ENCODE data around the gene TCERG1L.

TCERG1L gene

DNA sequence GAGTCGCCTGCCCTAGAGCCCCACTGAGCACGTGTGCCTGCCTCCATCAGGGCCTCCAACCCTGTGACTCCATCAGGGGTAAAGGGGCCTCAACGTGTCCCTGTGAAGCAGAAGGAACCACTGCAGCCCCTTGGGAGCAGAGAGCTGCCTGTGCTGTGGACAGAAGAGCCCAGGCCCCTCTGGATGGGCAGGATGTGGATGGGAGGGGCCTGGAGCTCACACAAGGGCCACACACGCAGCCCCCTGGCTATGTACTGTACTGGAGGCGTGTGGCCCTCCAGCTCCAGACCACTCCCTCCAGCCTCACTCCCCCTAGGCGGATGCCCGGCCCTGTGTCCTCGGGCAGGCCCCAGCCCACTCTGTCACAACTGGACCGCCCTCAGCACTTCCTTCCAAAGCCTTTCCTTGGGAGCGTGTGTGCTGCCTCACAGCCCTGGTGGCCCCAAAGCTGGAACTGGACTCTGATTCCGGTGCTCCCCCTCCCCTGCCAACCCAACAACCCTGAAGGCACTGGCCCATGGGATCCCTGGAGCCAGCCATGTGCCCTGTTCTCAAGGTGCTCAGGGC is 238.0 kb downstream of the TCERG1L start:
- no peak overlapping the region for H3K9ac ChIP-seq (ENCODE audit: low read length)
- H3K36me3 ChIP-seq (ENCODE audit: control insufficient read depth, insufficient read depth, low read length) = no peaks in the 10 kb centered on the region
- H3K27me3 ChIP-seq (ENCODE audit: control insufficient read depth, insufficient read depth, low read length) = no peaks in the 10 kb centered on the region
- H3K4me3 ChIP-seq (ENCODE audit: low read length) = no peak overlapping the region
- H3K27ac ChIP-seq (ENCODE audit: low read depth, low read length) = no peak overlapping the region
- H3K4me1 ChIP-seq (ENCODE audit: control insufficient read depth, insufficient read depth, low read length) = no peaks in the 10 kb centered on the region

GRCh38 chr10:131072651-131073468 is 238.7 kb downstream of the TCERG1L start:
- H3K4me1 ChIP-seq (ENCODE audit: control insufficient read depth, insufficient read depth, low read length) = no peaks in the 10 kb centered on the region
- no peak overlapping the region for H3K4me3 ChIP-seq (ENCODE audit: low read length)
- no peak overlapping the region for H3K27ac ChIP-seq (ENCODE audit: low read depth, low read length)
- H3K27me3 ChIP-seq (ENCODE audit: control insufficient read depth, insufficient read depth, low read length) = no peaks in the 10 kb centered on the region
- H3K36me3 ChIP-seq (ENCODE audit: control insufficient read depth, insufficient read depth, low read length) = no peaks in the 10 kb centered on the region
- no peak overlapping the region for H3K9ac ChIP-seq (ENCODE audit: low read length)

DNA sequence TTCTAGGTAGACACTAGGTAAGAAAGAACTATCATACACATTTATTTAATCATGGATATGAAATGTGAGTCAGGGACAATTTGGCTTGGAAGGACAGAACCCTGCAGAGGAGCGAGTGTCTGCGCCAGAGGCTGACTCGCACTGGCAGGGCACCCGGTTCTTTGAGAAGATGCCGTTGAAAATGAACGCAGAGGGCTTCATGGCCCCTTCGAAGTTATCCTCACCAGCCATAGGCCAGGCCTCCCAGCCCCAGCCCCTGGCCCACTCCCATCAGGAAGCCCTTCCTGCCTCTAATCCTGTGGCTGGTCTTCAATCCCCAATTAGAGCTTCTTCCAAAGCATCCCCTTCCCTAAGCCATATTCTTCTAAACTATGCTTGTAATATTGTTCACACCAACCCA is 239.8 kb downstream of the TCERG1L start:
- Histone ChIP-seq H3K36me3 (ENCODE audit: control insufficient read depth, insufficient read depth, low read length) (no peaks in the 10 kb centered on the region), H3K4me3 (ENCODE audit: low read length) (no peak overlapping the region), H3K27ac (ENCODE audit: low read depth, low read length) (no peak overlapping the region), H3K27me3 (ENCODE audit: control insufficient read depth, insufficient read depth, low read length) (no peaks in the 10 kb centered on the region), H3K9ac (ENCODE audit: low read length) (no peak overlapping the region), H3K4me1 (ENCODE audit: control insufficient read depth, insufficient read depth, low read length) (no peaks in the 10 kb centered on the region)

DNA sequence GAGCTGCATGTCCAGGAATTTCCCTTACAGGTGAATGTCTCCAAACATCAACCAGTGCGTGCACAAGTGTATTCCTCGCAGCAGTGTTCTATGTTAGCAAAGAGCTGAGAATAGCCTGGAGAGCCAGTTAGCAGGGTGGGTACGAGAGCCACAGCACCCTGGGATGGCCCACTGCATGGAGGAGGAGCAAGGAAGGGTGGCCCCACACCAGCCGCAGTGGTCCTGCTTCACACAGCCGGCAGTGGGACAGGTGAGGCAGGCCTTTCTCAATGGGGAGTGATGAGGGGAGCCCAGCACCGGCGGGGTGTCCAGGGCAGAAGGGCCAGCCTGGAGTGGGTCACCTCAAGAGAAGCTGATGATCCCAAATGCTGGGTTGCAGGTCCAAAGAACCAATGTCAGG is 240.7 kb downstream of the TCERG1L start:
- Histone ChIP-seq H3K27ac (ENCODE audit: low read depth, low read length) (no peak overlapping the region), H3K27me3 (ENCODE audit: control insufficient read depth, insufficient read depth, low read length) (no peaks in the 10 kb centered on the region), H3K4me3 (ENCODE audit: low read length) (no peak overlapping the region), H3K4me1 (ENCODE audit: control insufficient read depth, insufficient read depth, low read length) (no peaks in the 10 kb centered on the region), H3K36me3 (ENCODE audit: control insufficient read depth, insufficient read depth, low read length) (no peaks in the 10 kb centered on the region), H3K9ac (ENCODE audit: low read length) (no peak overlapping the region)

- no peaks in the 10 kb centered on the region for H3K36me3 ChIP-seq (ENCODE audit: control insufficient read depth, insufficient read depth, low read length)
- no peaks in the 10 kb centered on the region for H3K27me3 ChIP-seq (ENCODE audit: control insufficient read depth, insufficient read depth, low read length)
- no peak overlapping the region for H3K9ac ChIP-seq (ENCODE audit: low read length)
- H3K4me3 ChIP-seq (ENCODE audit: low read length) = no peak overlapping the region
- H3K27ac ChIP-seq (ENCODE audit: low read depth, low read length) = no peak overlapping the region
- H3K4me1 ChIP-seq (ENCODE audit: control insufficient read depth, insufficient read depth, low read length) = no peaks in the 10 kb centered on the region
Observed at GRCh38 chr10:131068760-131069159, 242.8 kb downstream of the TCERG1L start.

DNA sequence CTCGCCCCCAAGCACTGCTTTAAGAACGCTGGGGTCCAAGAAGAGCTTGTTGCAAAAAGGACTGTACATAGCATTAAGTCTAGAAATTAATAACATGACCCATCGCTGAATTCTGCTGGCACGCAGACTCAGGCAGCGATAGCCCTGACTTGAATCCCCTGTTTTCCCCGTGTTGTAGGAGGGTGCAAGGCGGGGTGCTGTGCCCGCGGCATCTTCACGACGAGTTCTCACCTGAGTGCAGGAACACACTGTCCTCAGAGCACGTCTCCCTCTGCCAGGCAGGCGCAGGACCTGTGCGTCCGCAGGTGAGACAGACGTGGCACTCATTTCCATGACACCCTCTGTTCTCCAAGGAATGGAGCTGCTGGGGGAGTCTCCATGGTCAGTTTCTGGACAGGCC is 243.2 kb downstream of the TCERG1L start:
- H3K27ac ChIP-seq (ENCODE audit: low read depth, low read length) = no peak overlapping the region
- no peak overlapping the region for H3K4me3 ChIP-seq (ENCODE audit: low read length)
- H3K36me3 ChIP-seq (ENCODE audit: control insufficient read depth, insufficient read depth, low read length) = no peaks in the 10 kb centered on the region
- no peak overlapping the region for H3K9ac ChIP-seq (ENCODE audit: low read length)
- H3K27me3 ChIP-seq (ENCODE audit: control insufficient read depth, insufficient read depth, low read length) = no peaks in the 10 kb centered on the region
- no peaks in the 10 kb centered on the region for H3K4me1 ChIP-seq (ENCODE audit: control insufficient read depth, insufficient read depth, low read length)

DNA sequence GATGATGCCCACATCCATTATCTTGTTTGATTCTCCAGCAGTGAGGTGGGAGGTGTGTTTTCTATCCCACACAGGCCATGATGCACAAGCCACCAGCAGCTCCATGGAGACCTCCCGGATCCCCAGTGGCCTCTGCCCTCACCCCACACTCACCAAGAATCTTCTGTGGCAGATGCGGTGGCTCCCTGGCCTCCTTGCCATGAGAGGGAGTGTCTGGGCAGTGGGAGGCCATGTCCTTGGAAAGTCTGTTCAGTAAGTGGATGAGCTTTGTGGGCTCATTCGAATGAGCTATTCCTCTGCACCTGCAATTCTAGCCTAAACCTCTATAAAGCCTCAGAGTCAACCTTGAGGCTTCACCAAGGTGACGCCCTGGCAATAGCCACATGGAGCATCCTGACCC is 243.8 kb downstream of the TCERG1L start:
- H3K27ac ChIP-seq (ENCODE audit: low read depth, low read length) = no peak overlapping the region
- H3K27me3 ChIP-seq (ENCODE audit: control insufficient read depth, insufficient read depth, low read length) = no peaks in the 10 kb centered on the region
- H3K36me3 ChIP-seq (ENCODE audit: control insufficient read depth, insufficient read depth, low read length) = no peaks in the 10 kb centered on the region
- H3K4me1 ChIP-seq (ENCODE audit: control insufficient read depth, insufficient read depth, low read length) = no peaks in the 10 kb centered on the region
- no peak overlapping the region for H3K4me3 ChIP-seq (ENCODE audit: low read length)
- H3K9ac ChIP-seq (ENCODE audit: low read length) = no peak overlapping the region

DNA sequence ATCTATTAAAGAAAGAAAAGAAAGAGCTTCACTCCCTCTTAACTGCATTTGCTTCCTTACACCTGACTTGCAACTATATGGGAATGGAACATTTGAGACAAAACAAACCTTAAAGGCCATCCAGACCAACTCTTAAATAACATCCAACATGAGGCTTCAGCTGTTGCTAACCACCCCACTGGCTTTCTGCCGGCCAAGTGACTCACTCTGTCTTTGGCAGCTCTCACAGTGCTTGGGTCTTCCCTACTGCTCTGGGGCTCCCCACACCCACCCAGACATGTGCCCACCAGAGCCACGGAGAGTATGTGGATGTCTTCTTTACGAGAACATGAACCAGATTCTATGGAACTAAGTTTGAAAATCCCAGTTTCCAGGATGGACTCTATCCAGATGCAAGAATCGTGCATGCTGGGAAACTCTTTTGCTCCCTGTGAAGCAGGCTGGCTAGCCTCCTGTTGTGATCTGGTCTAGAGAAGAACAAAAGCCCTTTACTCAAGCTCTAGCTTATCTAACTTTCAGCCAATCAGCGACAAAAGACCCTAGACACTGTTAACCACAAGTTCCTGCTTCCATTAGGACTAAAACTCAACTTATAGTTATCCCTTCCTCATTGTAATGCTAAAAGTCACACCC is 245.7 kb downstream of the TCERG1L start:
- Histone ChIP-seq H3K27me3 (ENCODE audit: control insufficient read depth, insufficient read depth, low read length) (no peaks in the 10 kb centered on the region), H3K36me3 (ENCODE audit: control insufficient read depth, insufficient read depth, low read length) (no peaks in the 10 kb centered on the region), H3K4me3 (ENCODE audit: low read length) (no peak overlapping the region), H3K27ac (ENCODE audit: low read depth, low read length) (no peak overlapping the region), H3K4me1 (ENCODE audit: control insufficient read depth, insufficient read depth, low read length) (no peaks in the 10 kb centered on the region), H3K9ac (ENCODE audit: low read length) (no peak overlapping the region)

GRCh38 chr10:131063311-131063710 is 248.2 kb downstream of the TCERG1L start:
- no peak overlapping the region for H3K27ac ChIP-seq (ENCODE audit: low read depth, low read length)
- no peaks in the 10 kb centered on the region for H3K4me1 ChIP-seq (ENCODE audit: control insufficient read depth, insufficient read depth, low read length)
- no peaks in the 10 kb centered on the region for H3K27me3 ChIP-seq (ENCODE audit: control insufficient read depth, insufficient read depth, low read length)
- H3K4me3 ChIP-seq (ENCODE audit: low read length) = no peak overlapping the region
- H3K36me3 ChIP-seq (ENCODE audit: control insufficient read depth, insufficient read depth, low read length) = no peaks in the 10 kb centered on the region
- no peak overlapping the region for H3K9ac ChIP-seq (ENCODE audit: low read length)

DNA sequence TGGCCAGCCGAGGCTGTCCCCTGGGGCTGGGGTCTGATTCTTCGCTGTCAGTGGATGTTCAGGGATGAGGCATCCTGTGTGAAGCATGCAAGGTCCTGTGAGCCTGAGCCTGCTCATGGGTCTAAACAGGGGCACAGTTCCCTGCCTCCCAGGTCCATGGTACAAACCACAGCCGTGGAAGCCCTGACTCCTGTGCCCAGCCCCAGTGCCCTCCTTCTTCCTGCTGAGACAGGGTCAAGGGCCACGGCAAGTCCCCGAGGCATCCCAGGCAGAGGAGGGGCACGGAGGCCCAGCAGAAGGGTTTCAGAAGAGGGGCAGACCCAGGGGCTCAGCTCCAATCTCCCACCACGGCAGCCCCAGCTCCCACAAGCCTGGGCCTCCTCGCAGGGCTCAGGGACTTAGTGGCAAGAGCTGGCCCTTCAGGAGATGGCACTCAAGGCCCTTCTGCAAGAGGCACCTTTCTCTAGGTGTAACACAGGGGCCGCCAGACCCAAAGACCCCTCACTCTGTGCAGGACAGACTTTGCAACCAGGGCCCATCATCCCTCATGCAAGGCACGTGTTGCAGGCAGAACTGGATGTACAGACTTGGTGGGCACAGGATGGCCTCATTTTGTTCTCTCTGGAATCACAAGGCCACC is 248.8 kb downstream of the TCERG1L start:
- no peak overlapping the region for H3K9ac ChIP-seq (ENCODE audit: low read length)
- H3K36me3 ChIP-seq (ENCODE audit: control insufficient read depth, insufficient read depth, low read length) = no peaks in the 10 kb centered on the region
- no peaks in the 10 kb centered on the region for H3K27me3 ChIP-seq (ENCODE audit: control insufficient read depth, insufficient read depth, low read length)
- no peak overlapping the region for H3K27ac ChIP-seq (ENCODE audit: low read depth, low read length)
- no peak overlapping the region for H3K4me3 ChIP-seq (ENCODE audit: low read length)
- no peaks in the 10 kb centered on the region for H3K4me1 ChIP-seq (ENCODE audit: control insufficient read depth, insufficient read depth, low read length)

- H3K27ac ChIP-seq (ENCODE audit: low read depth, low read length) = no peak overlapping the region
- H3K27me3 ChIP-seq (ENCODE audit: control insufficient read depth, insufficient read depth, low read length) = no peaks in the 10 kb centered on the region
- H3K9ac ChIP-seq (ENCODE audit: low read length) = no peak overlapping the region
- H3K4me1 ChIP-seq (ENCODE audit: control insufficient read depth, insufficient read depth, low read length) = no peaks in the 10 kb centered on the region
- H3K36me3 ChIP-seq (ENCODE audit: control insufficient read depth, insufficient read depth, low read length) = no peaks in the 10 kb centered on the region
- no peak overlapping the region for H3K4me3 ChIP-seq (ENCODE audit: low read length)
Observed at GRCh38 chr10:131061216-131061615, 250.3 kb downstream of the TCERG1L start.

- no peaks in the 10 kb centered on the region for H3K36me3 ChIP-seq (ENCODE audit: control insufficient read depth, insufficient read depth, low read length)
- no peak overlapping the region for H3K27ac ChIP-seq (ENCODE audit: low read depth, low read length)
- no peaks in the 10 kb centered on the region for H3K4me1 ChIP-seq (ENCODE audit: control insufficient read depth, insufficient read depth, low read length)
- H3K27me3 ChIP-seq (ENCODE audit: control insufficient read depth, insufficient read depth, low read length) = no peaks in the 10 kb centered on the region
- no peak overlapping the region for H3K9ac ChIP-seq (ENCODE audit: low read length)
- H3K4me3 ChIP-seq (ENCODE audit: low read length) = no peak overlapping the region
Observed at GRCh38 chr10:131059881-131060280, 251.6 kb downstream of the TCERG1L start.

Data from rectal smooth muscle tissue (tissue), 1 donor.